PFSK-1 (cell line): ENCODE data around the gene KIF7.

Source experiments
- FOXP2 ChIP-seq: optimal IDR thresholded peaks from 2 replicates; pipeline ENCODE3; 2011; ENCODE audit warnings: borderline replicate concordance, control low read depth, inconsistent platforms; ENCODE audit not compliant: insufficient read depth; ENCODE audit errors: extremely low read length, extremely low read depth
- POLR2AphosphoS5 ChIP-seq: IDR thresholded peaks from 2 replicates; pipeline ENCODE4 v1.6.1; 2012; ENCODE audit warnings: low read depth, mild to moderate bottlenecking, control low read depth, low read length, moderate library complexity
- REST ChIP-seq, 2 experiments: IDR thresholded peaks; 2 replicates each; pipeline versions ENCODE4 v1.6.1 to v1.8.0; 2011 to 2012; ENCODE audit warnings: low read depth in 2 of 2, low read length in 2 of 2, control low read depth in 1 of 2, inconsistent platforms in 1 of 2, mild to moderate bottlenecking in 1 of 2, moderate library complexity in 1 of 2; ENCODE audit not compliant: insufficient read depth in 1 of 2
- SIN3A ChIP-seq: IDR thresholded peaks from 2 replicates; pipeline ENCODE4 v1.6.1; 2012; ENCODE audit warnings: mild to moderate bottlenecking, low read length, moderate library complexity, borderline replicate concordance; ENCODE audit not compliant: insufficient read depth
- TAF1 ChIP-seq: IDR thresholded peaks from 2 replicates; pipeline ENCODE4 v1.6.1; 2012; ENCODE audit warnings: low read length, control low read depth, borderline replicate concordance; ENCODE audit not compliant: insufficient read depth

GRCh38 chr15:89669309-89669865 lies 14.1 kb upstream of the KIF7 start:
- no peak for TF ChIP-seq POLR2AphosphoS5
- TF ChIP-seq REST (IDR thresholded peaks at IDR 0.05; ENCODE audit: insufficient read depth in 1 of 2, low read depth in 2 of 2, low read length in 2 of 2), result no peak
- no peak for TF ChIP-seq TAF1
- no peak for TF ChIP-seq SIN3A
- TF ChIP-seq FOXP2, result no peak
